GM12878 (cell line): ENCODE data around the gene GGT6. TPM values are rescaled to one million over a fixed set of nuclear protein-coding genes. Genes with fewer than 3 reads are reported as not detected.

Experiments used
- EZH2 ChIP-seq: IDR thresholded peaks from 2 replicates; pipeline ENCODE4 v1.6.1; 2012; ENCODE audit warnings: low read depth, mild to moderate bottlenecking, control low read depth, inconsistent platforms, low read length, borderline replicate concordance; ENCODE audit not compliant: control insufficient read depth
- HDAC6 ChIP-seq: fragments of 200-600 bp; sonication (generic); IDR thresholded peaks from one replicate; pipeline ENCODE4 v1.8.0; 2017; ENCODE audit warnings: antibody characterized with exemption; ENCODE audit not compliant: unreplicated experiment
- IKZF1 ChIP-seq: fragments of 450-650 bp; conservative IDR thresholded peaks from 2 replicates; pipeline ENCODE4 v1.6.1; 2017; ENCODE audit warnings: antibody characterized with exemption, mild to moderate bottlenecking
- JUNB ChIP-seq: IDR thresholded peaks from 2 replicates; pipeline ENCODE4 v1.6.1; 2016; ENCODE audit warnings: antibody characterized with exemption, mild to moderate bottlenecking
- KAT2A ChIP-seq: conservative IDR thresholded peaks from 2 replicates; pipeline ENCODE4 v1.6.1; 2011; ENCODE audit warnings: low read depth, low read length; ENCODE audit not compliant: control insufficient read depth
- MYC ChIP-seq: IDR thresholded peaks from 2 replicates; pipeline ENCODE4 v1.6.1; 2011; ENCODE audit warnings: mild to moderate bottlenecking, low read length, moderate library complexity, inconsistent platforms; ENCODE audit not compliant: insufficient read depth, insufficient replicate concordance, insufficient read length, severe bottlenecking
- PML ChIP-seq: IDR thresholded peaks from 2 replicates; pipeline ENCODE4 v1.6.1; 2012; ENCODE audit warnings: low read length, inconsistent platforms
- RUNX3 ChIP-seq: IDR thresholded peaks from 2 replicates; pipeline ENCODE4 v1.6.1; 2012; ENCODE audit warnings: low read length, inconsistent platforms
- TCF12 ChIP-seq: IDR thresholded peaks from 2 replicates; pipeline ENCODE4 v1.6.1; 2011; ENCODE audit warnings: low read depth, mild to moderate bottlenecking, low read length
- ZNF384 ChIP-seq: IDR thresholded peaks from 2 replicates; pipeline ENCODE4 v1.6.1; 2012; ENCODE audit warnings: low read depth, mild to moderate bottlenecking, low read length, improper control_type of control experiment, borderline replicate concordance
- polyA plus RNA-seq, 11 experiments: library from polyadenylated mRNA; depleted of rRNA in 4 of 11; unstranded in 6 of 11; stranded (reverse) in 5 of 11; fragments of >200 nt; fragmentation: Nextera tagmentation in 4 of 11; fragmentation: Illumina TruSeq in 1 of 11; extraction: Ambion mirVana in 4 of 11; extraction: Trizol in 1 of 11; gene quantifications; 1 replicate in 1 of 11; 2 replicates in 10 of 11; pipeline versions ENCODE4 v1.2.1 to v1.2.3, GENCODE V29; 2011 to 2016; ENCODE audit warnings: inconsistent platforms in 2 of 11, missing spikeins in 2 of 11, low read depth in 1 of 11
- total RNA-seq, 4 experiments: library from RNA; depleted of rRNA in 3 of 4; stranded (reverse); fragments of >200 nt in 3 of 4; fragmentation: Illumina TruSeq in 1 of 4; extraction: Trizol in 1 of 4; gene quantifications; 2 replicates each; pipeline versions ENCODE4 v1.2.1 to v1.2.3, GENCODE V29; 2013 to 2021
- TF ChIP-seq, protein P1 (sequence below): IDR thresholded peaks from 2 replicates; pipeline ENCODE4 v1.6.1; 2012; ENCODE audit warnings: mild to moderate bottlenecking, low read depth, low read length
- TF ChIP-seq, protein P2 (sequence below): fragments of 450-650 bp; IDR thresholded peaks from 2 replicates; pipeline ENCODE4 v1.6.1; 2016; ENCODE audit warnings: mild to moderate bottlenecking, moderate library complexity, borderline replicate concordance
- TF ChIP-seq, protein P3 (sequence below): fragments of 450-650 bp; IDR thresholded peaks from 2 replicates; pipeline ENCODE4 v1.6.1; 2017; ENCODE audit warnings: mild to moderate bottlenecking, moderate library complexity
- TF ChIP-seq, protein P4 (sequence below): fragments of 450-650 bp; IDR thresholded peaks from 2 replicates; pipeline ENCODE4 v1.6.1; 2017; ENCODE audit warnings: mild to moderate bottlenecking

Gene GGT6
- total and polyA plus RNA-seq, 10 of the 15 experiments (the other 5 are each of a cell fraction or from before 2014, with no cell fraction given), result 0.01 to 0.26 (median 0.13) TPM; not detected in 5

DNA sequence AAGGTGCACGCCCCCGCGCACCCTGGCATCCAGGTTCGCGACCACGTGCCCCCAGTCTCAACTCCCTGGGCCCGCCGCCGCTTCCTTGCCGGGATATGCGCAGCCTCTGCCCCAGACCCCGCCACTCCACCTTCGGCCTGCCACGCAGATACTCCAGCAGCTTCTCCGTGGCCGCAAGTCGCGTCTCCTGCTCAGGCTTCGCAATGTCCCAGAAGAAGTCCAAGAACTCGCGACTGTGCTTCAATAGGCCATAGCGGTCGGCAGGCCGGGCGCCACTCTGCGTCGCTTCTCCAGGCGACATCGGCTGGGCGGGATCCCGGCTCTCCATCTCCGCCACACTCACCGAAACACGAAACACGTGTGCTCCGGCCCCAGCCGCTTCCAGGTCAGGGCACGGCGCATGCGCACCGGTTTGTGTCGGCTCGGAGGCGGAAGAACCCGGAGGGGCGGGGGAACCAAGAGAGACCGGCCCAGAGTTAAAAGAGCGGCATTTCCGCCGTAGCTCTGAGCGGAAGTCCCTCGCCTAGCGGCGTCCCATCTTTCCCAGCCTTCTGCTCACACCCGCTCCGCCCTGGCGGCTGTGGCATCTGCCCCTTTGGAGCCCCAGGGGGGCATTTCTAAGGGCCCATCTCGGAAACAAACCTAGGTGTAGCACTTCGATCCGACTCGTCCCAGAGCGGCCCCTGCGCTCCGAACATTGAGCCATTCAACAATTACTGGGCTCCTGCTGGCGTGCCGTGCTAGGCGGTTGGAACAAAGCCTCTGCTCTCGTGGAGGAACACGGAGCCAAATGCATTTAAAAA, 5.2 kb downstream of the GGT6 start, which contains the start of gene MYBBP1A (continued):
- TF ChIP-seq, protein P1, sequence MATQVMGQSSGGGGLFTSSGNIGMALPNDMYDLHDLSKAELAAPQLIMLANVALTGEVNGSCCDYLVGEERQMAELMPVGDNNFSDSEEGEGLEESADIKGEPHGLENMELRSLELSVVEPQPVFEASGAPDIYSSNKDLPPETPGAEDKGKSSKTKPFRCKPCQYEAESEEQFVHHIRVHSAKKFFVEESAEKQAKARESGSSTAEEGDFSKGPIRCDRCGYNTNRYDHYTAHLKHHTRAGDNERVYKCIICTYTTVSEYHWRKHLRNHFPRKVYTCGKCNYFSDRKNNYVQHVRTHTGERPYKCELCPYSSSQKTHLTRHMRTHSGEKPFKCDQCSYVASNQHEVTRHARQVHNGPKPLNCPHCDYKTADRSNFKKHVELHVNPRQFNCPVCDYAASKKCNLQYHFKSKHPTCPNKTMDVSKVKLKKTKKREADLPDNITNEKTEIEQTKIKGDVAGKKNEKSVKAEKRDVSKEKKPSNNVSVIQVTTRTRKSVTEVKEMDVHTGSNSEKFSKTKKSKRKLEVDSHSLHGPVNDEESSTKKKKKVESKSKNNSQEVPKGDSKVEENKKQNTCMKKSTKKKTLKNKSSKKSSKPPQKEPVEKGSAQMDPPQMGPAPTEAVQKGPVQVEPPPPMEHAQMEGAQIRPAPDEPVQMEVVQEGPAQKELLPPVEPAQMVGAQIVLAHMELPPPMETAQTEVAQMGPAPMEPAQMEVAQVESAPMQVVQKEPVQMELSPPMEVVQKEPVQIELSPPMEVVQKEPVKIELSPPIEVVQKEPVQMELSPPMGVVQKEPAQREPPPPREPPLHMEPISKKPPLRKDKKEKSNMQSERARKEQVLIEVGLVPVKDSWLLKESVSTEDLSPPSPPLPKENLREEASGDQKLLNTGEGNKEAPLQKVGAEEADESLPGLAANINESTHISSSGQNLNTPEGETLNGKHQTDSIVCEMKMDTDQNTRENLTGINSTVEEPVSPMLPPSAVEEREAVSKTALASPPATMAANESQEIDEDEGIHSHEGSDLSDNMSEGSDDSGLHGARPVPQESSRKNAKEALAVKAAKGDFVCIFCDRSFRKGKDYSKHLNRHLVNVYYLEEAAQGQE, result no peak
- TF ChIP-seq IKZF1 (peak; percentile 80), JUNB (no peak), MYC (peak; percentile 26), HDAC6 (no peak), ZNF384 (no peak), RUNX3 (no peak), TCF12 (peak; percentile 37; the same call in 1 of the 2 replicates), PML (peak; percentile 93; the same call in 1 of the 2 replicates), KAT2A (no peak), EZH2 (no peak)
- TF ChIP-seq, protein P2, sequence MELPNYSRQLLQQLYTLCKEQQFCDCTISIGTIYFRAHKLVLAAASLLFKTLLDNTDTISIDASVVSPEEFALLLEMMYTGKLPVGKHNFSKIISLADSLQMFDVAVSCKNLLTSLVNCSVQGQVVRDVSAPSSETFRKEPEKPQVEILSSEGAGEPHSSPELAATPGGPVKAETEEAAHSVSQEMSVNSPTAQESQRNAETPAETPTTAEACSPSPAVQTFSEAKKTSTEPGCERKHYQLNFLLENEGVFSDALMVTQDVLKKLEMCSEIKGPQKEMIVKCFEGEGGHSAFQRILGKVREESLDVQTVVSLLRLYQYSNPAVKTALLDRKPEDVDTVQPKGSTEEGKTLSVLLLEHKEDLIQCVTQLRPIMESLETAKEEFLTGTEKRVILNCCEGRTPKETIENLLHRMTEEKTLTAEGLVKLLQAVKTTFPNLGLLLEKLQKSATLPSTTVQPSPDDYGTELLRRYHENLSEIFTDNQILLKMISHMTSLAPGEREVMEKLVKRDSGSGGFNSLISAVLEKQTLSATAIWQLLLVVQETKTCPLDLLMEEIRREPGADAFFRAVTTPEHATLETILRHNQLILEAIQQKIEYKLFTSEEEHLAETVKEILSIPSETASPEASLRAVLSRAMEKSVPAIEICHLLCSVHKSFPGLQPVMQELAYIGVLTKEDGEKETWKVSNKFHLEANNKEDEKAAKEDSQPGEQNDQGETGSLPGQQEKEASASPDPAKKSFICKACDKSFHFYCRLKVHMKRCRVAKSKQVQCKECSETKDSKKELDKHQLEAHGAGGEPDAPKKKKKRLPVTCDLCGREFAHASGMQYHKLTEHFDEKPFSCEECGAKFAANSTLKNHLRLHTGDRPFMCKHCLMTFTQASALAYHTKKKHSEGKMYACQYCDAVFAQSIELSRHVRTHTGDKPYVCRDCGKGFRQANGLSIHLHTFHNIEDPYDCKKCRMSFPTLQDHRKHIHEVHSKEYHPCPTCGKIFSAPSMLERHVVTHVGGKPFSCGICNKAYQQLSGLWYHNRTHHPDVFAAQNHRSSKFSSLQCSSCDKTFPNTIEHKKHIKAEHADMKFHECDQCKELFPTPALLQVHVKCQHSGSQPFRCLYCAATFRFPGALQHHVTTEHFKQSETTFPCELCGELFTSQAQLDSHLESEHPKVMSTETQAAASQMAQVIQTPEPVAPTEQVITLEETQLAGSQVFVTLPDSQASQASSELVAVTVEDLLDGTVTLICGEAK, result peak; percentile 91
- TF ChIP-seq, protein P3, sequence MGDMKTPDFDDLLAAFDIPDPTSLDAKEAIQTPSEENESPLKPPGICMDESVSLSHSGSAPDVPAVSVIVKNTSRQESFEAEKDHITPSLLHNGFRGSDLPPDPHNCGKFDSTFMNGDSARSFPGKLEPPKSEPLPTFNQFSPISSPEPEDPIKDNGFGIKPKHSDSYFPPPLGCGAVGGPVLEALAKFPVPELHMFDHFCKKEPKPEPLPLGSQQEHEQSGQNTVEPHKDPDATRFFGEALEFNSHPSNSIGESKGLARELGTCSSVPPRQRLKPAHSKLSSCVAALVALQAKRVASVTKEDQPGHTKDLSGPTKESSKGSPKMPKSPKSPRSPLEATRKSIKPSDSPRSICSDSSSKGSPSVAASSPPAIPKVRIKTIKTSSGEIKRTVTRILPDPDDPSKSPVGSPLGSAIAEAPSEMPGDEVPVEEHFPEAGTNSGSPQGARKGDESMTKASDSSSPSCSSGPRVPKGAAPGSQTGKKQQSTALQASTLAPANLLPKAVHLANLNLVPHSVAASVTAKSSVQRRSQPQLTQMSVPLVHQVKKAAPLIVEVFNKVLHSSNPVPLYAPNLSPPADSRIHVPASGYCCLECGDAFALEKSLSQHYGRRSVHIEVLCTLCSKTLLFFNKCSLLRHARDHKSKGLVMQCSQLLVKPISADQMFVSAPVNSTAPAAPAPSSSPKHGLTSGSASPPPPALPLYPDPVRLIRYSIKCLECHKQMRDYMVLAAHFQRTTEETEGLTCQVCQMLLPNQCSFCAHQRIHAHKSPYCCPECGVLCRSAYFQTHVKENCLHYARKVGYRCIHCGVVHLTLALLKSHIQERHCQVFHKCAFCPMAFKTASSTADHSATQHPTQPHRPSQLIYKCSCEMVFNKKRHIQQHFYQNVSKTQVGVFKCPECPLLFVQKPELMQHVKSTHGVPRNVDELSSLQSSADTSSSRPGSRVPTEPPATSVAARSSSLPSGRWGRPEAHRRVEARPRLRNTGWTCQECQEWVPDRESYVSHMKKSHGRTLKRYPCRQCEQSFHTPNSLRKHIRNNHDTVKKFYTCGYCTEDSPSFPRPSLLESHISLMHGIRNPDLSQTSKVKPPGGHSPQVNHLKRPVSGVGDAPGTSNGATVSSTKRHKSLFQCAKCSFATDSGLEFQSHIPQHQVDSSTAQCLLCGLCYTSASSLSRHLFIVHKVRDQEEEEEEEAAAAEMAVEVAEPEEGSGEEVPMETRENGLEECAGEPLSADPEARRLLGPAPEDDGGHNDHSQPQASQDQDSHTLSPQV, result no peak
- TF ChIP-seq, protein P4, sequence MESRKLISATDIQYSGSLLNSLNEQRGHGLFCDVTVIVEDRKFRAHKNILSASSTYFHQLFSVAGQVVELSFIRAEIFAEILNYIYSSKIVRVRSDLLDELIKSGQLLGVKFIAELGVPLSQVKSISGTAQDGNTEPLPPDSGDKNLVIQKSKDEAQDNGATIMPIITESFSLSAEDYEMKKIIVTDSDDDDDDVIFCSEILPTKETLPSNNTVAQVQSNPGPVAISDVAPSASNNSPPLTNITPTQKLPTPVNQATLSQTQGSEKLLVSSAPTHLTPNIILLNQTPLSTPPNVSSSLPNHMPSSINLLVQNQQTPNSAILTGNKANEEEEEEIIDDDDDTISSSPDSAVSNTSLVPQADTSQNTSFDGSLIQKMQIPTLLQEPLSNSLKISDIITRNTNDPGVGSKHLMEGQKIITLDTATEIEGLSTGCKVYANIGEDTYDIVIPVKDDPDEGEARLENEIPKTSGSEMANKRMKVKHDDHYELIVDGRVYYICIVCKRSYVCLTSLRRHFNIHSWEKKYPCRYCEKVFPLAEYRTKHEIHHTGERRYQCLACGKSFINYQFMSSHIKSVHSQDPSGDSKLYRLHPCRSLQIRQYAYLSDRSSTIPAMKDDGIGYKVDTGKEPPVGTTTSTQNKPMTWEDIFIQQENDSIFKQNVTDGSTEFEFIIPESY, result no peak
